22Rv1 (cell line): Measurements from ENCODE around the gene PCDHGA2.
"Not testable (repeated sequence)": the region's sequence is repeated elsewhere in the genome, so short reads cannot be mapped to it uniquely, and the experiment has no call there.

Experiments
- CTCF ChIP-seq: fragments of 450-650 bp; IDR thresholded peaks from 2 replicates; pipeline ENCODE4 v1.5.1; 2017; ENCODE audit warnings: mild to moderate bottlenecking
- ZFX ChIP-seq: fragments of 450-650 bp; IDR thresholded peaks from 2 replicates; pipeline ENCODE4 v1.6.1; 2017; ENCODE audit warnings: antibody characterized with exemption, borderline replicate concordance

- TF ChIP-seq CTCF, result peak; percentile 71
- not testable (repeated sequence) for TF ChIP-seq ZFX
Measured at GRCh38 chr5:141387557-141388311, 49.2 kb downstream of the PCDHGA2 start, which contains the start of gene PCDHGB4.
